Measurements from ENCODE around the gene PLCB2.
A peak's percentile ranks its signal among the peaks of the same experiment; 100 is the strongest.

Gene PLCB2

DNA sequence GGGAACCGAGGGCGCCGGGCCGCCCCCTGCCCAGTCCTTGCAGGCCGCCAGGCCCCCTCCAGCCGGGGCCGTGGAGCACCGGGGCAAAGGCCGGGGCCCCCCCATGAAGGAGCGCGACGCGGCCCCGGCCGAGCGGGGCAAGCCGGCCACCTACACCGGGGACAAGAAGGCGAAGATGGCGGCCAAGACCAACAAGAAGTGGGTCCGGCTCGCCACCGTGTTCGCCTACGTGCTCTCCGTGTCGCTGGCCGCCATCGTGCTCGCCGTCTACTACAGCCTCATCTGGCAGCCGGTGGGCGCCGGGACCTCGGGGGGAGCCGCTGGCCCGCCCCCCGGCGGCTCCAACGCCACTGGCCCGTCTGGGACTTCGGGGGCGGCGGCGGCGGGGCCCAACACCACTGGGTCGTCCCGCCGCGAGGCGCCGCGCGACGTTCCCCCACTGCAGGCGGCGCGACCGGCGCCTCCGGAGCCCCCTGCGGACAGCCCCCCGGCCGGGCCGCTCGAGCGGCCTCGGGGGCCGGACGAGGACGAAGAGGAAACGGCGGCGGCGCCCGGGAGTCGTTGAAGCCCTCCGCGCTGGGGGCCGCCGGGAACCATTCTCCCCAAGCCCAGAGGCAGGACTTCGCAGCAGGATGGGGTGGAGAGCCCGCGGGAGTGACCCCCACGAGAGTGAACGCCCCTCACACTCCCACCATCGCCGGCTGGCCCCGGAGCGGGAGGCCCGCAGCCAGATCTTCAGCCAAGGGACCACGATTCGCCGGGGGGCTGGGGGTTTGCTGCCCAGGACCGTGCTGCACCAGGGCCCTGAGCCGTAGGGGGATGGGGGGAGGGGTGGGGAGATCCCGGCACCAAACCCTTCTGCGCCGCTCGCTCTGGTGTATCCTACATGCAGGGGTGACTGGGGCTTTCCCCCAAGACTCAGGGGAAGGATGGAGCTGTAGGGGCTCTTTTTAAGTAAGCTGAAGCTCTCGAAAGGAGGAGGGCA, 16.5 kb upstream of the PLCB2 start:
- DNase-seq = peak; percentile 18

DNA sequence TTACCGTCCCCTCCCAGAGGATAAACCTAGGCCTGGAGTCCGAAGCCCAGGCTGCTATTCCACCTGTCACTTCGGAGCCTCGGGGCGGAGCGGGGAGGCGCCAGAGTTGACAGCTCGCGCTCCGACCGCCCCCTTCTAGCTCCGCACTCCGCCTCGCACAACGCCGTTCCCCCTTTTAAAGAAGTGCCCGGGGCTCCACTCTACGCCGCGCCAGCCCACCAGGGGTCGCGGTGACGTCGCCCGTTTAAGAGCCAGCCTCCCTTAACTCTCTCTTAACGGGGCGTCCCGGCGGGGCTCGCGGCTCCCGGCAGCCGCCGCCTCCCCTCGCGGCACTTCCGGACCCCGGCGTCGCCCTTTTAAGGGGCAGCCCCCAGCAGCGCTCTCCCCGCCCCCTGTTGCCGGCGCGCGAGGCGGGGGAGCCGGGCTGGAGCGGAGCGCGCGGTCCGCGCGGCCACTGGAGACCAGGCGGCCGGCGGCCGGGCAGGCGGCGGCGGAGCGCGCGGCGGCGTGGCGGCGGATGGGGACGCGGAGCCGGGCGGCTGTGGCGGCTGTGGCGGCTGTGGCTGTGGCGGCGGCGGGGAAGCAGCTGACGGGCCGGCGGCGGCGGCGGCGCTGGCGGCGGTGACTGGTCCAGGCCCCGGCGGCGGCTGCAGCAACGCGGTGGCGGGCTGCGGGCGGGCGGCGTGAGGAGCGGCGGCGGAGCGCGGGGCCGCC, 15.7 kb upstream of the PLCB2 start, which contains the start of gene INAFM2:
Gene INAFM2, plus strand, starts transcription at position 454 of the 714 bp plus-strand sequence. CDS start 364 bp downstream, outside the sequence.
- peak; percentile 91 for DNase-seq

DNA sequence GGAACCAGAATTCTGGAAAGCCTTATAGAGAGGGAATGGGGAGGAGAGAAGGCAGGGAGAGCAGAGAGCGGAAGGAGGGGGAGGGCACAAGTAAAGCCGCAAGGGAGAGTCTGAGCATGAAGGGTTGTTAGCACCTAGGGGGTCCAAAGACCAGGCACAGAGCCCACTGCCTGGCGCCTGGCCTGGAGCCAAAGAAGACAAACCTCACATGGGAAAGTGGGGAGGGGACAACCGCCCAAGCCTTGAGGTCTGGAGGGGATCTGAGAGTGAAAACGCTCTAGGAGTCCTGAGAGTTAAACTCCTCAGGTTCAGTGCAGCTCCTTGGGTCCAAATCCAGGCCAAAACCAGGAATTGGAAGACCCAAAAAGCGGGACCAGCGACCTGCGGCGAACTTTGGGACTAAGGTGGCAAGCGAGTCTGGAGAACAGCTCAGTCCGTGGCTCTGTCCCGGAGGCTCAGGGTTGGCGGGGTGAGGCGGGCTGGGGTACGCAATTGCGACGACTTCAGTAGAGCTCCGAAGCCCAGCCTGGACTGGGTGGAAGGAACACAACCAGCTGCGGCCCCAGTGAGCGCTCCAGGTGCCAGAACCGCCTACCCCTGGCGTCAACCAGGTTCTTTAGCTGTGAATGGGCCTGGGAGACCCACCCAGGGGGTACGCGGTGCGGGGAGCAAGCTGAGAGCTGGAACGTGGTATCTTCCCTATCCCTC, 14.9 kb upstream of the PLCB2 start:
- no peak for DNase-seq

DNA sequence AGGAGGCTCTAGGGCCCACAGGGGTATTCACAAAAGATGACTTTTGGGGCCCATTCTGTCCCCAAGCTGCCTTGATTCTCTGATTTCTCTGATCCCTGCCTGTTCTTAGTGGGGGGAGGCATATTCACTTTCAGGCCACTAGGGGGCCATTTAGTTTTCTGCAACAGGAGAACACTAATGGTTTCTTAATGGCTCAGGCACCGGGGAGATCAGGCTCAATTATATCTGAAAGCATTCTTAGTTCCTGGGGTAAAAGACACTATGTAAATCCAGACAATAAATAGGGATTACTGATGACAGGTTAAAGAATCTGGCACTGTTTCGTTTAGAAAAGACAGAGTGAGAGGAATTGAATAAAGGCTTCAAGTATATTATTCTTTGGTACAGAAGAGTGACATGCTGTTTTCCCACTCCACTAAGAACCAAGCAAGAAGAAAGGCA, 13.2 kb upstream of the PLCB2 start:
- DNase-seq = peak; percentile 80

DNA sequence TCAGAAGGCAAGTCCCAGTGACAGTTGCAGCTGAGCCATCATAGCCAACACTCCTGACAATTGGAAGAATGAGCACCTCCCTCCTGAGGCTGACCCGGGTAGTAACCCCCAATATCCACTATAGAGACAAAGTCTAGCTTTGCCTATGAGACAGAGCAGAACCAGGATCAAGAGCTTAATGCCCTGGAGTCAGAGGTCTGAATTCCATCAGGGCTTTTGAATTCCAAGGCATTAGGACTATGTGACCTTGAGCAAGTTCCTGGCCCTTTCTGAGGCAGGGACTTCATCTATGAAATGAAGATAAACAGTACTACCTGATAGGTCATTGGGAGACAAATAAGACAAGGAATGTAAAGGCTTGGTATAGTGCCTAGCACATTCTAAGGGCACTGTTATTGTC, 12.7 kb upstream of the PLCB2 start:
- DNase-seq = no peak

DNA sequence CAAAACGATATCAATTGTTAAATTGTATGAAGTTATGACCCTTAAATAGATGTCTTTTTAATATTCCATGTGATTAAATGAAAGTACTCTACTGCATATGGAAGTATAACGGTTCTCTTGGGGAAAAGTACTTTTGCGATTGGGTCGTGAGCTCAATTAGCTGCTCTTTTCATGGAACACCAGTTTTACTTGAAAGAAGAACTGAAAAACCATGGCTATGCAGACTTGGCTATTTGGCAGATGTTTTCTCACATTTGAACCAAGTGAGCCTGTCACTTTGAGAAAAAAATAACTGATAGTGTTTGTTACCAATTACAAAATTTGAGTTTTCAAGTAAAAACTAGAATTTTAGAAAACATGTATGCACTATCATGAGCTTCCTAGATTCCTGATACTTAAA, 9.8 kb upstream of the PLCB2 start:
- DNase-seq = no peak

DNA sequence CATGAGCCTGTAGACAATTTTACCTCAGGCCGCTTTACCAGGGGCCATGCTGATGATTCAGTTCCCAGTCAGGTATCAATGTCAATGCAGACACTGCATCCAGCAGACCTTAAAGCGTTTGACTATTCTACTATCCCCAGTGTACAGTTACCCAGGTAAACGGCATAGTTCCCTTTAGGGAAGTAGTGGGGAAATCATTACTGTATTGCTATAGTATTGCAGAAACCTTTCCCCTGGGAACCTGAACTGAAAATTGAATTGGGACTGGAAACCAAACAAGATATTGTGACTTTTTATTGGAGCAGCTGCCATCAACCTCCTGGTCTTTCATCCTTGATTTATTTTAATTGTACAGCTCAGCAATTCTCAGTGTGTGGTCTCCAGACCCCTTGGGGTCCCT, 9.2 kb upstream of the PLCB2 start:
- no peak for DNase-seq

DNA sequence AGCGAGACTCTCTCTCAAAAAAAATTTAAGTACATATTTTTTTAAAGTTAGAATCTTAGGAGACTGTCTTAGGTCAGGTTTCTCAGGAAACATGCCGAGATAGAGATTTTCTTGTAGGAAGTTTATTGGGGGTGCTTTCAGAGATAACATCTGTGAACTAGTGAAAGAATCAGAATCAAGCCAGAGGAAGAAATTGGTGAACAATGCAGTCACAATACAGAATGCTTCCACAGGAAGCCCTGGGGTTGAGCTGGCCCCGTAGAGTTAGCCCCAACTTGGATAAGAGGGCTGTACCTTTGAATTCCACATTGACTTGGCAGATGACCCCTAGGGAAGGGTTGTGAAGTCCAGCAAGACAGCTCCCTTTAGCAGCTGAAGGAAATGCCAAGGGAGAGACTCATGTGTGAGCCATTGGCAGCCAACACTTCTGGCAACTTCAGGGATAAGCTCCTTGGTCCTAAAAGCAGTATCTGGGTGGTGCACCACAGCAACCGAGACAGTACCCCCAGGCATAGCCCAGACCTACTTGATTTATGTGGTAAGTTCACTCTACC, 7.1 kb upstream of the PLCB2 start:
- DNase-seq = no peak

GRCh38 chr15:40313531-40314398, 6.0 kb upstream of the PLCB2 start:
- DNase-seq = no peak

DNA sequence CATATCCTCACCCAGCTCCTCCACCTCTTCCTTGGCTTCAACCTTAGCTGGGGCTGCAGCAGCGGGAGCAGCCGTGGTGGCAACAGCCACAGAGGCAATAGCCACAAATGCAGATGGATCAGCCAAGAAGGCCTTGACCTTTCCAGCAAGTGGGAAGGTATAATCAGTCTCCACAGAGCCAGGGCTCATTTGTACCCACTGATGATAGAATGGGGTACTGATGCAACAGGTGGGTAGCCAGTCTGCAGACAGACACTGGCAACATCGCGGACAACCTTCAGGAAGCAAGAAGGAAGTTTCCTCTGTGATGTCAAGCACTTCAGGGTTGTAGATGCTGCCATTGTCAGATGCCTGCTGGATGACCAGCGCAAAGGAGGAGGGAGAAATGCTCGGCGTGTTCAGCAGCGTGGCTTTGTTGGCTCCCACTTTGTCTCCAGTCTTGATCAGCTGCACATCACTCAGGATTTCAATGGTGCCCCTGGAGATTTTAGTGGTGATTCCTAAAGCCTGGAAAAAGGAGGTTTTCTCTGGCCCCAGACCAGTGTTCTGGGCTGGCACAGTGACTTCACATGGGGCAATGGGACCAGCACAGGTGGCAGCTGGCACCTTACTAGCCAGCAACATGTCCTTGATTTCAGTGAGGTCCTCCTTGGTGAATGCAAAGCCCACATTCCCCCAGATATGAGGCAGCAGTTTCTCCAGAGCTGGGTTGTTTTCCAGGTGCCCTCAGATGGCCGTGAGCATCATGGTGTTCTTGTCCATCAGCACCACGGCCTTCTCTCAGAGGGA, 4.8 kb upstream of the PLCB2 start:
- DNase-seq = no peak

DNA sequence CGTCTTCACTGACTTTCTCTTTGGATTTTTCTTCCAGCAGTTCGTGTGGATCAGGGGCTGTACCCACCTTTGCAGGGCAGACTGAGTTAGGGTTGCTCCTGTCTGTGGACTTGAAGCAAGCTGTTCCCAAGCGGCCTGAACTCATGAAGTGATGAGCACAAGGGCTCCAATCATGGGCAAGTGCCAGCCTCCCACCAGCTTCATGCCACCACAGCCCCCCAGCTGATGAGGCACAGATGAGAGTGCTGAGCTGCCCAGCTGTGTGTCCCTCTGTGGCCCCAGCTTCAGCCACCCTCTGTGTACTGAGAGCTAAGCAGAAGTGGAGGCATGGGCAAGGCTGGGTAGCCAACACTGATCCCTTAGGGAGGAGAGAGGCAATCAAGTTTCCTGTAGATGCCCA, 3.3 kb upstream of the PLCB2 start:
- no peak for DNase-seq

DNA sequence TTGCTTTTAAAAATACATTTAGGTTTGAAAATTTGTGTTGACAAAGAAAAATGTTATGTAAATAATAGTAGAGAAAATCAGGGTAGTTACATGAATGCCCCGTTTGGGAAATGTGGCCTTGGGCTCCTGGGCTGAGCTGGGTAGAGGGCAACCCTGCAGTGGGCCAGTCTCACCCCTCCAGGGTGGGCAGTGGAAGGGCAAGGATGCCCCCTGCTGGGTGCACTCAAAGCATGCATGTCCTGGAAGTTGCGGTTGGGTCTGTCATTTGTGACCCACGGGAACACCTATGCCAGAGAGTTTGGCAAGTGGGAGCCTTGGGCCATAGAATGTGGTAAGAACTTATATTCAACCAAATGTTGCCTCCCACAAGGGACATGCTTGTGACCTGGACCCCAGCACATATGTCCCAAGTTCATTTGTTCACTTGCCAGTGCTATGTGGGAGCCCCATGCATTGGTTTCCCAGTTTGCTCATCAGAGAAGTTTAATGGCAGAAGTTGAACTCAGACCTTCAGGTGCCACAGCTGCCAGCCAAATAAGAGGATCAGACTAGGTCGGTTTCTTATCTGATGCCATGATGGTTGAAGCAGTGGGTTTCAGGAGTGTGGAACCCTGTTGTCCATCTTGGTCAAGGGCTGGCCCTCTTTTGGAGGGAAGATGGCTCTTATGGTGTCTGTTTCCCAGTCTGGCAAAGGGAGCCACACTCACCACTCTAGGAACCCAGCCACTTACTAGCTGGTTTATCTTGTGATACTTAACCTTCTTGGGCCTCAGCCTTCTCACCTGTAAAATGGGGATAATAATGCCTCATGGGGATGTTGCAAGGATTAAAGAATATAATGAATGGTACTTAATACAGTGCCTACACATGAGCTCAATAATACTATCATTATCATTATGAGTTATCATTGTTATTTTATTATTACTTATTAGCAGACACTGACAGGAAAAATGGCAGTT, 2.5 kb upstream of the PLCB2 start:
- DNase-seq = peak; percentile 73

- DNase-seq = no peak
Measured at GRCh38 chr15:40309344-40309862, 1.7 kb upstream of the PLCB2 start.

- DNase-seq = peak; percentile 18
Measured at GRCh38 chr15:40306908-40307307, 827 bp downstream of the PLCB2 start.

GRCh38 chr15:40306371-40306770, 1.4 kb downstream of the PLCB2 start:
- DNase-seq = peak; percentile 14

- no peak for DNase-seq
Measured at GRCh38 chr15:40305281-40305680, 2.5 kb downstream of the PLCB2 start.

DNA sequence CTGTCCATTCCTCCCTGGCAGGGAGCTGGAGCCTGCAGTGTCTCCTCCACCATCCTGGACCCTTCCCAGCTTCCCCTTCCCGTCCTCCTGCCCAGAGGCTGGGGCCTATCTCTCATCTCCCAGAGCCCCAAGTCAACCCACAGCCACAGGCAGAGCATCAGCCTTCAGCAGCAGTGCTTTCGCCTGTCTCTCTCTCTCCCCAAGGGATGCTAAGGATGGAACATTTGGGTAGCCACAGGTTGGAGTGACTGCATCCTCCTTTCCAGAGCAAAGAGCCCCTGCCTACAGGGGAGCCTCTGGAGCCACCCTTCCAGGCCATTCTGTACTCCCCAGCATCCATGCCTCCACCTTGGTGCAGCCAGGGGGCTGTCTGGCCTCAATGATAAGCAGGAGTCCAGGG, 4.2 kb downstream of the PLCB2 start:
- DNase-seq = no peak

- DNase-seq = no peak
Measured at GRCh38 chr15:40302981-40303380, 4.8 kb downstream of the PLCB2 start.

DNA sequence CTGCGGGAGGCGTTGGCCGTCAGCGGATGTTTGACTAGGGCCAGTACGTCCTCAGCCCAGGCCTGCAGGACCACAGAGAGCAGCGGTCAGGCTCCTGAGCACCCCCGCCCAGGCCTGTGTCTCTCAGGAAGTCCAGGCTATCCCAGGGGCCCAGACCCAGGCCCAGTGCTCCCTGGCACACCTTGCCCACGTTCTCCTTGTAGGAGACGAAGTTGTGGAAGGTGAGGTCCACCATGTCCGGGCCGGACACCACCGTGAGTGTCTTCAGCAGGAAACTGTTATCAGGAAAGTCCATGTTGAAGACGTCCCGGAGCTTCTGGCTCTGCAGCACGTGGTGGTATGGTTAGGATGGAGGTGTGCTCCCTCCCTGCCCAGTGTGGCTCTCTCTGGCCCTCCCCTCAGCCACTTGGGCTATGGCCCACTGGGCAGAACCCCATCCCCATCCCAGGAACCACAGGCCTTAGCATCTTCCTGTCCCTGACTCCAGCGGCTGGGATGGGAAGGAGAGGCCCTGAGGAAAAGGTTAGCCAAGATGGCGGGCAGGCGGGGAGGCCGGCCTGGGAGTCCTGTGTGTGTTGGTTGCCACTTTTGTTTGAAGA, 5.3 kb downstream of the PLCB2 start:
- no peak for DNase-seq
